Measurements from ENCODE around the gene SLC7A14. TPM values are rescaled to one million over a fixed set of nuclear protein-coding genes. Genes with fewer than 3 reads are reported as not detected.

SLC7A14 gene
- total RNA-seq, 4 donors from 2014 or later, result not detected

- H3K36me3 ChIP-seq, result no peaks in the 10 kb centered on the region
- no peak overlapping the region for H3K4me3 ChIP-seq
- no peak for DNase-seq (ENCODE audit: low spot score in 2 of 2)
- TF ChIP-seq POLR2AphosphoS5 (IDR thresholded peaks at IDR 0.05) (no peak), EP300 (IDR thresholded peaks at IDR 0.05) (no peak), POLR2A (IDR thresholded peaks at IDR 0.05) (no peak), CTCF (IDR thresholded peaks at IDR 0.05) (no peak)
- H3K27ac ChIP-seq, result no peak overlapping the region
- H3K27me3 ChIP-seq, result no peaks in the 10 kb centered on the region
- 89% methylated on average over 5 of the region's 5 CpGs for WGBS
- H3K9me3 ChIP-seq, result no peaks in the 10 kb centered on the region
- H3K4me1 ChIP-seq, result no peaks in the 10 kb centered on the region
These were observed 25.0 kb downstream of the SLC7A14 start for GRCh38 chr3:170560717-170561382.

- H3K27me3 ChIP-seq, result no peaks in the 10 kb centered on the region
- TF ChIP-seq POLR2A (IDR thresholded peaks at IDR 0.05), result no peak
- H3K4me1 ChIP-seq, result no peaks in the 10 kb centered on the region
- H3K27ac ChIP-seq, result no peak overlapping the region
- DNase-seq (ENCODE audit: low spot score in 2 of 2), result no peak
- H3K4me3 ChIP-seq, result no peak overlapping the region
- H3K36me3 ChIP-seq, result no peaks in the 10 kb centered on the region
- no peaks in the 10 kb centered on the region for H3K9me3 ChIP-seq
- 73% methylated on average over 4 of the region's 4 CpGs for WGBS
These were observed 25.6 kb downstream of the SLC7A14 start for GRCh38 chr3:170560296-170560695.

- H3K9me3 ChIP-seq, result no peaks in the 10 kb centered on the region
- no peak overlapping the region for H3K4me3 ChIP-seq
- H3K27ac ChIP-seq, result no peak overlapping the region
- no peak for DNase-seq (ENCODE audit: low spot score in 2 of 2)
- no peaks in the 10 kb centered on the region for H3K36me3 ChIP-seq
- H3K27me3 ChIP-seq, result no peaks in the 10 kb centered on the region
- H3K4me1 ChIP-seq, result no peaks in the 10 kb centered on the region
- TF ChIP-seq POLR2AphosphoS5 (IDR thresholded peaks at IDR 0.05) (no peak), POLR2A (IDR thresholded peaks at IDR 0.05) (no peak), CTCF (IDR thresholded peaks at IDR 0.05) (no peak), EP300 (IDR thresholded peaks at IDR 0.05) (no peak)
These were observed 27.4 kb downstream of the SLC7A14 start for GRCh38 chr3:170558427-170558826.

- 96% methylated on average over 1 of the region's 1 CpG for WGBS
- DNase-seq (ENCODE audit: low spot score in 2 of 2), result no peak
These were observed 30.5 kb downstream of the SLC7A14 start for GRCh38 chr3:170555329-170555728.

GRCh38 chr3:170553788-170554757 is 31.8 kb downstream of the SLC7A14 start:
- no peak overlapping the region for H3K4me3 ChIP-seq
- 56% methylated on average over 4 of the region's 4 CpGs for WGBS
- H3K36me3 ChIP-seq, result no peaks in the 10 kb centered on the region
- H3K4me1 ChIP-seq, result no peaks in the 10 kb centered on the region
- H3K27ac ChIP-seq, result no peak overlapping the region
- H3K9me3 ChIP-seq, result no peaks in the 10 kb centered on the region
- H3K27me3 ChIP-seq, result no peaks in the 10 kb centered on the region
- TF ChIP-seq POLR2AphosphoS5 (IDR thresholded peaks at IDR 0.05) (no peak), POLR2A (IDR thresholded peaks at IDR 0.05) (no peak), EP300 (IDR thresholded peaks at IDR 0.05) (no peak), CTCF (IDR thresholded peaks at IDR 0.05) (no peak)
- no peak for DNase-seq (ENCODE audit: low spot score in 2 of 2)

More at GRCh38 chr3:170555329-170555728, 30.5 kb downstream of the SLC7A14 start:
- no peak for TF ChIP-seq CTCF (IDR thresholded peaks at IDR 0.05)
- no peak for TF ChIP-seq EP300 (IDR thresholded peaks at IDR 0.05)
- Histone ChIP-seq H3K4me3 (no peak overlapping the region), H3K27me3 (no peaks in the 10 kb centered on the region), H3K36me3 (no peaks in the 10 kb centered on the region), H3K9me3 (no peaks in the 10 kb centered on the region), H3K4me1 (no peaks in the 10 kb centered on the region), H3K27ac (no peak overlapping the region)
